Osteoblast (primary cell): ENCODE measurements around the gene ZNF358. TPM values are rescaled to one million over a fixed set of nuclear protein-coding genes. Genes with fewer than 3 reads are reported as not detected.

Experiments used
- DNase-seq: peaks from one replicate; pipeline ENCODE4 v3.0.0; 2011; ENCODE audit warnings: low spot score, mixed read lengths; ENCODE audit not compliant: insufficient read length; ENCODE audit errors: missing footprints
- H2AFZ ChIP-seq: 2 replicates; pipeline ENCODE4 v1.6.0; 2011; ENCODE audit warnings: mild to moderate bottlenecking, low read length
- H3K27ac ChIP-seq: 2 replicates; pipeline ENCODE4 v1.5.1; 2011; ENCODE audit warnings: mild to moderate bottlenecking, low read depth, low read length, moderate library complexity
- H3K27me3 ChIP-seq: 2 replicates; pipeline ENCODE4 v1.6.0; 2012; ENCODE audit warnings: mild to moderate bottlenecking, control low read depth, inconsistent platforms, low read length, moderate library complexity; ENCODE audit not compliant: insufficient read depth
- H3K36me3 ChIP-seq: 2 replicates; pipeline ENCODE4 v1.5.1; 2011; ENCODE audit warnings: mild to moderate bottlenecking, low read length, control low read depth, moderate library complexity; ENCODE audit not compliant: insufficient read depth
- H3K4me1 ChIP-seq: 2 replicates; pipeline ENCODE4 v1.5.1; 2011; ENCODE audit warnings: mild to moderate bottlenecking, low read length, control low read depth, moderate library complexity; ENCODE audit not compliant: insufficient read depth
- H3K4me2 ChIP-seq: 2 replicates; pipeline ENCODE4 v1.6.0; 2011; ENCODE audit warnings: mild to moderate bottlenecking, low read length; ENCODE audit not compliant: insufficient read depth
- H3K4me3 ChIP-seq: fragments of 200-600 bp; sonication (generic); 3 replicates; pipeline ENCODE4 v1.5.1; 2012; ENCODE audit warnings: mild to moderate bottlenecking, low read length, inconsistent platforms; ENCODE audit not compliant: insufficient read depth
- H3K79me2 ChIP-seq: 2 replicates; pipeline ENCODE4 v1.6.0; 2012; ENCODE audit warnings: mild to moderate bottlenecking, low read length, control low read depth, inconsistent platforms; ENCODE audit not compliant: insufficient read depth
- H3K9me3 ChIP-seq: 2 replicates; pipeline ENCODE4 v1.5.1; 2011; ENCODE audit warnings: low read depth, low read length, control low read depth
- H4K20me1 ChIP-seq: 2 replicates; pipeline ENCODE4 v1.6.0; 2012; ENCODE audit warnings: mild to moderate bottlenecking, low read length, control low read depth; ENCODE audit not compliant: insufficient read depth
- total RNA-seq: library from RNA; depleted of rRNA; stranded (reverse); fragments of >200 nt; gene quantifications from 2 replicates; pipeline ENCODE4 v1.2.3, GENCODE V29; 2012
- TF ChIP-seq, protein P1 (sequence below): IDR thresholded peaks from 2 replicates; pipeline ENCODE4 v1.5.1; 2011; ENCODE audit warnings: mild to moderate bottlenecking, low read depth, low read length, moderate library complexity; ENCODE audit errors: extremely low read depth

ZNF358 gene
- total RNA-seq, 1 donor, result 26.1 TPM

DNA sequence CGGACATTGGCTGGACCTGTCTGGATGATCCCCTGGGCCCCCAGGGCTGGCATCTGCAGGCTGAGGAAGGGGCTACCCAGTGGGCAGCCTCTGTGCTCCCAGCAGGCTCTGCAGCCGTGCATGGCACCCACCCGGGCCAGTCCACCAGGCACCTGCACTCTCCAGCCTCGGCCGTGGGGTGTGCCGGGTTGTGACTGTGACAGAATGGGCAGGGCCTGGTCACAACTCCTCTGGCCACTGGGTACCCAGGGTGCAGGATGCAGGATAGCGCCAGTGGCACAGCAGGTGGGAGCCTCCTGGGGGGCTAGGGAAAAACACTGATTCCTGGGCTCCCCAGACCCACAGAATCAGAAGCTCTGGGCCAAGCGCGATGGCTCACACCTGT, 37.1 kb upstream of the ZNF358 start:
- Histone ChIP-seq H3K4me2 (no peak overlapping the region), H4K20me1 (no peaks in the 10 kb centered on the region), H3K9me3 (no peaks in the 10 kb centered on the region), H3K4me3 (no peak overlapping the region), H3K36me3 (no peaks in the 10 kb centered on the region), H3K27ac (no peak overlapping the region), H2AFZ (no peak overlapping the region), H3K4me1 (peaks cover 12% of the 10 kb centered on the region), H3K27me3 (no peaks in the 10 kb centered on the region), H3K79me2 (no peaks in the 10 kb centered on the region)
- TF ChIP-seq, protein P1, sequence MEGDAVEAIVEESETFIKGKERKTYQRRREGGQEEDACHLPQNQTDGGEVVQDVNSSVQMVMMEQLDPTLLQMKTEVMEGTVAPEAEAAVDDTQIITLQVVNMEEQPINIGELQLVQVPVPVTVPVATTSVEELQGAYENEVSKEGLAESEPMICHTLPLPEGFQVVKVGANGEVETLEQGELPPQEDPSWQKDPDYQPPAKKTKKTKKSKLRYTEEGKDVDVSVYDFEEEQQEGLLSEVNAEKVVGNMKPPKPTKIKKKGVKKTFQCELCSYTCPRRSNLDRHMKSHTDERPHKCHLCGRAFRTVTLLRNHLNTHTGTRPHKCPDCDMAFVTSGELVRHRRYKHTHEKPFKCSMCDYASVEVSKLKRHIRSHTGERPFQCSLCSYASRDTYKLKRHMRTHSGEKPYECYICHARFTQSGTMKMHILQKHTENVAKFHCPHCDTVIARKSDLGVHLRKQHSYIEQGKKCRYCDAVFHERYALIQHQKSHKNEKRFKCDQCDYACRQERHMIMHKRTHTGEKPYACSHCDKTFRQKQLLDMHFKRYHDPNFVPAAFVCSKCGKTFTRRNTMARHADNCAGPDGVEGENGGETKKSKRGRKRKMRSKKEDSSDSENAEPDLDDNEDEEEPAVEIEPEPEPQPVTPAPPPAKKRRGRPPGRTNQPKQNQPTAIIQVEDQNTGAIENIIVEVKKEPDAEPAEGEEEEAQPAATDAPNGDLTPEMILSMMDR, result no peak
- DNase-seq, result peak; percentile 78

DNA sequence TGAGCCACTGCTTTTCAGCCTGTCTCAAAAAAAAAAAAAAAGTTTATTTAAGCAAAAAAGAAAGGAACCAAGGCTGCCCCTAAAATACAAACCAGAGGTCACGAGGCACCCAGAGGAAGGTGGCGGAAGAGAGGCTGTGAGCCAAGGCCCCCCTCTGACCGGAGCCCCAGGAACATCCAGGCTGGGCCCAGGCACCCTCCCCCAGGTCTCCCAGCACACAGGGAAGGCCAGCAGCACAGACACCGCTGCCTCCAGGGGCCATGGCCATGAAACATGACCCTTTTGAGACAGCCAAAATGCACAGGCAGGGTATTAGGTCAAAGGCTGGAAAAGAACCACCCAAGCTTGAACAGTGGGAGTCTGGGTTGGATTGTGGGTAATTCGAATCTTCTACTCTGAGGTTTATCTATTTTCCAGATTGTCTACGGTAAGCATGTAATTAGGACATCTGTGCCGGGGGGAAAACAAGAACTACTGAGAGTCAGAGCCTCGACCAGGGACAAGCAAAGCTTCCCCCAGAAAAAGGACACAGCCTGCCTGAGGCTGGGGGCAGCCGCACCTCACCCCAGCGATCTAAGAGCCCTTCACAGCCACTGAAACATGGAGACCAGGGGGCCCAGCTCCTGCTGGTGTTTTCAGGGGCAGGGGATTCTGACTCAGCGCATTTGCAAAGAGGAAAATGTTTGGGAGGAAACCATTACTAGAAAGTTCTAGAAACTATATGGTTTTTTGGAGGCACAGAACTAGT, 35.5 kb upstream of the ZNF358 start:
- peak; percentile 83 for DNase-seq
- Histone ChIP-seq H3K4me1 (peaks cover 12% of the 10 kb centered on the region), H3K79me2 (no peaks in the 10 kb centered on the region), H3K27ac (no peak overlapping the region), H4K20me1 (no peaks in the 10 kb centered on the region), H3K9me3 (no peaks in the 10 kb centered on the region), H3K4me3 (no peak overlapping the region), H3K27me3 (no peaks in the 10 kb centered on the region), H3K4me2 (no peak overlapping the region), H3K36me3 (no peaks in the 10 kb centered on the region), H2AFZ (no peak overlapping the region)
- TF ChIP-seq, protein P1, result no peak

DNA sequence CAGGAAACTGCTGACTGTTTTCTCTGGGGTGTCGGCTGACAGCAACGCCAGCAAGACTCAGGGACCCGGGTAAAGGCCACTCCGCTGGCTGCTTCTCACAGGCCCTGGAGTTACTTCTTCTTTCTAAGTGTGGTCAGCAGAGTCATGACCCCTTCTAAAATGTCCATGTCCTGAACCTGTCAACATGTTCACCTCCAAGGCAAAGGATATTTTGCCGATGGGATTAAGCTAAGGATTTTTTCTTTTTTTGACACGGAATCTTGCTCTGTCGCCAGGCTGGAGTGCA, 35.0 kb upstream of the ZNF358 start:
- H3K9me3 ChIP-seq, result no peaks in the 10 kb centered on the region
- no peaks in the 10 kb centered on the region for H3K27me3 ChIP-seq
- peak; percentile 60 for DNase-seq
- H4K20me1 ChIP-seq, result no peaks in the 10 kb centered on the region
- H3K36me3 ChIP-seq, result no peaks in the 10 kb centered on the region
- TF ChIP-seq, protein P1, result no peak
- no peak overlapping the region for H3K4me2 ChIP-seq
- peaks cover 12% of the 10 kb centered on the region for H3K4me1 ChIP-seq
- H3K4me3 ChIP-seq, result no peak overlapping the region
- H2AFZ ChIP-seq, result no peak overlapping the region
- H3K27ac ChIP-seq, result no peak overlapping the region
- H3K79me2 ChIP-seq, result no peaks in the 10 kb centered on the region

GRCh38 chr19:7482584-7483439, 33.1 kb upstream of the ZNF358 start:
- Histone ChIP-seq H3K79me2 (no peaks in the 10 kb centered on the region), H3K27ac (no peak overlapping the region), H4K20me1 (no peaks in the 10 kb centered on the region), H2AFZ (no peak overlapping the region), H3K27me3 (no peaks in the 10 kb centered on the region), H3K4me3 (no peak overlapping the region), H3K9me3 (no peaks in the 10 kb centered on the region), H3K36me3 (no peaks in the 10 kb centered on the region), H3K4me2 (no peak overlapping the region), H3K4me1 (peaks cover 12% of the 10 kb centered on the region)
- peak; percentile 84 for DNase-seq
- TF ChIP-seq, protein P1, result no peak
